Testis (tissue), 3 donors: ENCODE data around the gene STAC2. TPM values are rescaled to one million over a fixed set of nuclear protein-coding genes. Genes with fewer than 3 reads are reported as not detected.

ENCODE experiments used
- DNase-seq: peaks from one replicate; pipeline ENCODE4 v3.0.0-alpha.2; 2019
- H3K27ac ChIP-seq, 2 donors: fragments of 200-600 bp; sonication (generic); one replicate each; pipeline ENCODE4 v1.5.1; 2019
- H3K27me3 ChIP-seq: fragments of 200-600 bp; sonication (generic); one replicate; pipeline ENCODE4 v1.5.1; 2019
- H3K36me3 ChIP-seq: fragments of 200-600 bp; sonication (generic); one replicate; pipeline ENCODE4 v1.5.1; 2017; ENCODE audit warnings: low read depth; ENCODE audit errors: missing control alignments
- H3K4me1 ChIP-seq: fragments of 200-600 bp; sonication (generic); one replicate; pipeline ENCODE4 v1.5.1; 2019
- H3K4me3 ChIP-seq, 2 donors: fragments of 200-600 bp; sonication (generic); one replicate each; pipeline ENCODE4 v1.5.1; 2017 to 2019
- H3K9me3 ChIP-seq: fragments of 200-600 bp; sonication (generic); one replicate; pipeline ENCODE4 v1.5.1; 2017
- POLR2A ChIP-seq: fragments of 450-650 bp; IDR thresholded peaks from one replicate; pipeline ENCODE4 v1.6.1; 2017; ENCODE audit warnings: antibody characterized with exemption, mild to moderate bottlenecking, moderate library complexity
- WGBS, 2 donors: methylation state at CpG; one replicate each; pipeline ENCODE4 v1.1.5; 2018; 5-methylcytosine and 5-hydroxymethylcytosine counted together
- intact Hi-C: fragments of 100-400 bp; cut with DNase I; formaldehyde crosslinking; loops from one replicate; pipeline ENCODE4 v1.15.1; 2023; ENCODE audit warnings: low total_unique reads
- polyA plus RNA-seq: library from polyadenylated mRNA; stranded (reverse); fragments of 350-450 nt; fragmentation: Illumina TruSeq; extraction: RNeasy Lipid Tissue Mini Kit (QIAGEN cat#74804); gene quantifications from one replicate; pipeline ENCODE4 v1.2.3, GENCODE V29; 2014; ENCODE audit warnings: low read depth, low replicate concordance; ENCODE audit not compliant: insufficient read depth
- total RNA-seq, 2 donors: library from RNA; depleted of rRNA; stranded (reverse); fragments of >200 nt; gene quantifications; one replicate each; pipeline ENCODE4 v1.2.3, GENCODE V29; 2016
- TF ChIP-seq, protein P1 (sequence below), 3 experiments: fragments of 450-650 bp in 2 of 3; fragments of 200-600 bp in 1 of 3; sonication (generic) in 1 of 3; IDR thresholded peaks; one replicate each; pipeline ENCODE4 v1.5.1; 2016 to 2019; ENCODE audit warnings: antibody characterized with exemption in 3 of 3, mild to moderate bottlenecking in 2 of 3, moderate library complexity in 1 of 3

STAC2 gene
- total and polyA plus RNA-seq, 3 donors from 2014 or later = 0.24 to 1.1 (median 0.37) TPM

DNA sequence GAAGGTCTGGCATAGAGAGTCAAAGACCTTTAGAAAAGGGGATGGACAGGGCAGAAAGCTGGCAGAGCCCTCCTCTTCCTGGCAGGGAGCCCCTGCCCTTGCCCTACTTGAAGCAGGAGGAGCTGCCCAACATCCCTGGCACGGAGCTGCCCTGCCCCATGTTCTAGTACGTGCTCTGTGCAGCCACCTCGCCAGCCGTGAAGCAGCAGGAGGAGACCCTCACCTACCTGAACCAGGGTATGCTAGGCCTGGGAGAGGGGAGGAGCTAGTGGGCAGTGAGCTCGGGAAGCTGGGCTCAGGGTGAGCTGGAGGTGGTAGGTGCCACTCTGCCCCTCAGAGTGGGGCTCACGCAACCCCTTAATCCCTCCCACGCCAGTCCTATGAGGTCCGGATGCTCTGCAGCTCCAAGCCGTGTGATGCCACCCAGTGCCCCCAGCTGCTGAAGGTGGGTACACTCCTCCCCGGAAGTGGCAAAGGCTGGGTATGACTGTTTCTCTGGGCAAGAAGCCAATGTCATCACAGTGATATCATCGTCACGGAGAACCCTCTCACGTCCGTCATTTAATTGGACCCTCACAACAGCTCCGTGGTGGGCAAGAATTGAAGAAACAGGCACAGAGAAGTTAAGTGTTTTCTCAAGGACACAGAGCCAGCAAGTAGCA lies 12.7 kb upstream of the STAC2 start:
- WGBS, 2 donors = 44 to 56% methylated on average over 10 to 15 of the region's 15 CpGs
- H3K9me3 ChIP-seq = no peaks in the 10 kb centered on the region
- H3K27me3 ChIP-seq = no peaks in the 10 kb centered on the region
- DNase-seq = peak; percentile 43
- no peaks in the 10 kb centered on the region for H3K4me1 ChIP-seq
- intact Hi-C loops = no loop called here
- TF ChIP-seq, protein P1, sequence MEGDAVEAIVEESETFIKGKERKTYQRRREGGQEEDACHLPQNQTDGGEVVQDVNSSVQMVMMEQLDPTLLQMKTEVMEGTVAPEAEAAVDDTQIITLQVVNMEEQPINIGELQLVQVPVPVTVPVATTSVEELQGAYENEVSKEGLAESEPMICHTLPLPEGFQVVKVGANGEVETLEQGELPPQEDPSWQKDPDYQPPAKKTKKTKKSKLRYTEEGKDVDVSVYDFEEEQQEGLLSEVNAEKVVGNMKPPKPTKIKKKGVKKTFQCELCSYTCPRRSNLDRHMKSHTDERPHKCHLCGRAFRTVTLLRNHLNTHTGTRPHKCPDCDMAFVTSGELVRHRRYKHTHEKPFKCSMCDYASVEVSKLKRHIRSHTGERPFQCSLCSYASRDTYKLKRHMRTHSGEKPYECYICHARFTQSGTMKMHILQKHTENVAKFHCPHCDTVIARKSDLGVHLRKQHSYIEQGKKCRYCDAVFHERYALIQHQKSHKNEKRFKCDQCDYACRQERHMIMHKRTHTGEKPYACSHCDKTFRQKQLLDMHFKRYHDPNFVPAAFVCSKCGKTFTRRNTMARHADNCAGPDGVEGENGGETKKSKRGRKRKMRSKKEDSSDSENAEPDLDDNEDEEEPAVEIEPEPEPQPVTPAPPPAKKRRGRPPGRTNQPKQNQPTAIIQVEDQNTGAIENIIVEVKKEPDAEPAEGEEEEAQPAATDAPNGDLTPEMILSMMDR (IDR thresholded peaks at IDR 0.05) = no peak
- no peak for TF ChIP-seq POLR2A
- H3K27ac ChIP-seq = no peak overlapping the region
- H3K4me3 ChIP-seq = no peak overlapping the region
- no peaks in the 10 kb centered on the region for H3K36me3 ChIP-seq

DNA sequence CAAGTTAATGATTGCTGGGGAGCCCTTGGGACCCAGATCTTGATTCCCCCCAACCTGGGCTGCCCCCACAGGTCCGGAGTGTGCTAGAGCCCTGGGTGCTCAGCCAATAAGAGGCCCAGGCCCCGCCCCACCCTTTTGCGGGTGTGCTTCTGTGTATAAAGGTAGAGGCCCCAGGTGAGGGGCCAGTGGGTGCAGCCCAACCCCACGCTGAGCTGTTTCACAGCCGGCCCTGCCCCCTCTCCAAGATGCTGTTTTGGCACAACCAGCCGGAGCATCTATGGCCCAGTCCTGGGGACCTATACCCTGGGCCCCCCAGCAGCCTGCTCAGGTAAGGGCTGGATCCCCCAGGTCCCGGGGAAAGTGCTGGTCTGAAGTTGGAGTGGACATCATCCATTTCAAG lies 11.8 kb upstream of the STAC2 start:
- no peaks in the 10 kb centered on the region for H3K4me1 ChIP-seq
- no peaks in the 10 kb centered on the region for H3K36me3 ChIP-seq
- no peak overlapping the region for H3K27ac ChIP-seq
- DNase-seq = no peak
- H3K4me3 ChIP-seq = no peak overlapping the region
- H3K9me3 ChIP-seq = no peaks in the 10 kb centered on the region
- intact Hi-C loops = no loop called here
- H3K27me3 ChIP-seq = no peaks in the 10 kb centered on the region
- WGBS, 2 donors = 85 to 86% methylated on average over 5 to 7 of the region's 7 CpGs
- TF ChIP-seq POLR2A = no peak
- TF ChIP-seq, protein P1 (IDR thresholded peaks at IDR 0.05) = no peak

DNA sequence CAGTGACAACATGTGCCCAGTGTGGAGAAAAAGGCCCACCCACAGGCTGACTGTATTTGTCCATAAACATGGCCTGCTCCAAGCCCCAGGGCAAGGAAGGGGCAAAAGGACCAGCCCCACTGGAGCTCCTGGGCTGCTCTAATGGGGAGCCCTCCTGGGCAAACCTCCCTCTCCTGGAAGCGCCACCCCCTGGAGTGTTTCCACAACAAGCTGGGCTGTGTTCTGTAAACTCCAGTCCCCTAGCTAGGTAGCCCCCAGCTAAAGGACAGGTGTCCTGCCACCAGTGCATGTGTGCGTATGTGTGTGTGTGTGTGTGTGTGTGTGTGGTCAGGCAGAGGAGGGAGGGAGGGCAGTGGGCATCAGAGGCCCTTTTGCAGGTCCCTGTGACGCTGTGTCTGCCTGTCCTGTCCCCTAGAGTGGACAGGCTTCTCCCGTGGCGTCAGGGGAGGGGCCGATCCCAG lies 11.3 kb upstream of the STAC2 start:
- H3K9me3 ChIP-seq = no peaks in the 10 kb centered on the region
- H3K36me3 ChIP-seq = no peaks in the 10 kb centered on the region
- intact Hi-C loops = no loop called here
- H3K27ac ChIP-seq = no peak overlapping the region
- 79 to 83% methylated on average over 3 to 6 of the region's 6 CpGs for WGBS, 2 donors
- no peak overlapping the region for H3K4me3 ChIP-seq
- TF ChIP-seq POLR2A = no peak
- TF ChIP-seq, protein P1 (IDR thresholded peaks at IDR 0.05) = no peak
- no peaks in the 10 kb centered on the region for H3K27me3 ChIP-seq
- no peaks in the 10 kb centered on the region for H3K4me1 ChIP-seq
- DNase-seq = no peak

DNA sequence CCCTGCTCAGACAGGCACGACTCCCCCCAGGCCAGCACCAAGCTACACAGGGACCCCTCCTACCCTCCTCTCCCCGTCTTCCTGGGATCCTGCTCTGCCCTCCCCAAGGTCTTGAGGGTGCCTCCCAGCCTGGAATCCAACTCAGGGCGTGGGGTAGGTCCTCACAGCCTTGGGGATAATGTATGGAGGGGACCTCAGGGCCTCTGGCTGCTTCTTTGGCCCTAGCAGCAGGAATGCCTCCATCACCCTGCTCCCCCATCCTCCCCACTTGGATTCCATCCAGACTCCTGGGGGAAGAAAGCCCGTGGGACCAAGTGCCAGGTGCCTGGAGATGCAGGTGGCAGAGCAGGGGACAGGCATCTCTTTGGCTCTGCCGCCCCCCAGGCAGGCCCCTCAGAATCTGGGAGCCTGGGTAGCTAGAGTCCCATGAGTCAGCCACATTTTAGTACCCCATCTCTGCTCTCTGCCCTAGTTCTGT lies 10.7 kb upstream of the STAC2 start:
- DNase-seq = no peak
- Histone ChIP-seq H3K27ac (no peak overlapping the region), H3K36me3 (no peaks in the 10 kb centered on the region), H3K4me3 (no peak overlapping the region), H3K4me1 (no peaks in the 10 kb centered on the region), H3K9me3 (no peaks in the 10 kb centered on the region), H3K27me3 (no peaks in the 10 kb centered on the region)
- intact Hi-C loops = no loop called here
- 48 to 54% methylated on average over 5 of the region's 5 CpGs for WGBS, 2 donors
- no peak for TF ChIP-seq POLR2A
- TF ChIP-seq, protein P1 (IDR thresholded peaks at IDR 0.05) = no peak
